GM21515 (cell line): ENCODE results near the gene ALDOB.

Source experiments
- ATAC-seq: cut with Tn5 transposase; IDR thresholded peaks from one replicate; pipeline ENCODE4 v1.9.1; 2021; ENCODE audit not compliant: unreplicated experiment

The ALDOB gene

GRCh38 chr9:101427957-101428655 is 7.5 kb downstream of the ALDOB start:
- ATAC-seq: peak; percentile 67

GRCh38 chr9:101427358-101427757 is 8.2 kb downstream of the ALDOB start:
- ATAC-seq: no peak

- no peak for ATAC-seq
Measured at GRCh38 chr9:101421653-101422065, 13.9 kb downstream of the ALDOB start.

- ATAC-seq: no peak
Measured at GRCh38 chr9:101419863-101420262, 15.7 kb downstream of the ALDOB start.

GRCh38 chr9:101418518-101419430 is 16.8 kb downstream of the ALDOB start:
- ATAC-seq: no peak

- ATAC-seq: no peak
Measured at GRCh38 chr9:101417977-101418376, 17.6 kb downstream of the ALDOB start.

- ATAC-seq: no peak
Measured at GRCh38 chr9:101417389-101417788, 18.2 kb downstream of the ALDOB start.

- ATAC-seq: no peak
Measured at GRCh38 chr9:101415578-101415977, 20.0 kb downstream of the ALDOB start.

- ATAC-seq: no peak
Measured at GRCh38 chr9:101414839-101415238, 20.7 kb downstream of the ALDOB start.

- ATAC-seq: no peak
Measured at GRCh38 chr9:101409079-101409477, 26.5 kb downstream of the ALDOB start.

- ATAC-seq: no peak
Measured at GRCh38 chr9:101408374-101409078, 27.0 kb downstream of the ALDOB start.

GRCh38 chr9:101403516-101404285 is 31.9 kb downstream of the ALDOB start:
- ATAC-seq: no peak

- ATAC-seq: no peak
Measured at GRCh38 chr9:101400120-101400519, 35.5 kb downstream of the ALDOB start.

GRCh38 chr9:101399643-101399970 is 36.0 kb downstream of the ALDOB start:
- no peak for ATAC-seq

GRCh38 chr9:101398930-101399642 is 36.5 kb downstream of the ALDOB start:
- ATAC-seq: no peak

- peak; percentile 99 for ATAC-seq
Measured at GRCh38 chr9:101398068-101398929, 37.3 kb downstream of the ALDOB start, which contains the start of the genes MRPL50 and ZNF189. Gene MRPL50 (minus strand): TSS chr9:101398618. CDS start chr9:101398592, 26 bp downstream. Gene ZNF189 (plus strand): TSS chr9:101398851. CDS start chr9:101399157, 306 bp downstream.

GRCh38 chr9:101397746-101398067 is 37.9 kb downstream of the ALDOB start:
- no peak for ATAC-seq

GRCh38 chr9:101394687-101395086 is 40.9 kb downstream of the ALDOB start:
- no peak for ATAC-seq

GRCh38 chr9:101393135-101393534 is 42.4 kb downstream of the ALDOB start:
- no peak for ATAC-seq
